ENCODE measurements around the gene EDAR.

EDAR gene

GRCh38 chr2:108906403-108907077, 82.5 kb downstream of the EDAR start:
- DNase-seq = no peak

DNA sequence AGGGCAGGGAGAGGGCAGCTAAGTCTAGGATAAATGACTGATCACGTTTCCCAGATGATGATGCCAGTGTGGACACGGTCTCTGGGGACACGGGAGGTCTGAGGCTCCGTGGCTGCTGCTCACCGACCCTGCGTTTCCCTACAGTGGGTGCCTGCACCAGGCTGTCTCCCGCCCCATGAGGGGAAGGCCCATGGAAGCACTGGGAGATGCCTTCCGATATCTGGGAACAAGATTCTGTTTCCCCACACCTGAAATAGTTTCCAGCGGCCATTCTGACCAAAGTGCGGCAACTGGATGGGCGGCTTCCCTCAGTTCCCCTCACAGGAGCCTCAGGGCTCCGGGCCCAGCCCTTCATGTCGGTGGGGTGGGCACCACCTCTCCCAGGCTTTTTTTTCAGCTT, 83.1 kb downstream of the EDAR start:
- no peak for DNase-seq

GRCh38 chr2:108905176-108905575, 83.8 kb downstream of the EDAR start:
- no peak for DNase-seq

GRCh38 chr2:108904680-108905079, 84.3 kb downstream of the EDAR start:
- no peak for DNase-seq

GRCh38 chr2:108898315-108899082, 90.5 kb downstream of the EDAR start:
- DNase-seq = no peak

DNA sequence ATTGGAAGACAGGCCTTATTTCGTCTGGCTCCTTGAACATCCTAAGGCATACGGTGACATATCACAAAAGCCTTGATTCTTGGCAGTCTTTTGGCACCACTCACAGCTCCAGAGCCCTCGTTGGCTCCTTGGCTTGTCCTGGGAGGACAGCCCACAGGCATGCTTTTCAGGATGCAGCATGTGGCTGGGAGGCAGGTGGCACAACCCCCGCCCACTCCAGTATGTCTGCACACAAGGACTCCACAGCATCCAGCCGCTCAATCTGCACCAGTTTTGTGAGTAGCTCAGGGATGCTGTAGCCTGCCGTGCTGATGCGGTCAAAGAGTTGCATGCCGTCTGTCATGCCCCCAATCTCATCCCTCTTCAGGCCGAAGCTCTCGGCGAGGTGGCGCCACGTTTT, 92.3 kb downstream of the EDAR start:
- no peak for DNase-seq

DNA sequence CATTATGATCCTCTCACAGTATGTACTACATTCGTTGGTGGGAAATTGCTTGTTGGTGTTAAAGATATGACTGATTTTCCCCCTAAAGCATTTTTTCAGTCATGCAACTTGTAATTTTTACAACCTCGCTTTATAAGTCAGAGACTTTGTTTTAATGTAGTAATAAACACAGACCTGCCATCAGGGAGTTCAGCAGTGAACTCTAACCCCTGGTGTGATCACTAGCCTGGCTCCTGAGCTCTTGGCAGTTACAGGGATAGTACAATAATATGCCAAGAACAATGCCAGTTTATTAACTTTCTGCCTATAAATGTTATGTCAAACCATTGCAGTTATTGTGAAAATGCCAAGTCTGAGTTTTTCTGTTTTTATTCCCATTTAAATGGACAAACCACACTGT, 93.8 kb downstream of the EDAR start:
- no peak for DNase-seq

- no peak for DNase-seq
Observed at GRCh38 chr2:108894766-108895165, 94.3 kb downstream of the EDAR start.

GRCh38 chr2:108893277-108893676, 95.7 kb downstream of the EDAR start:
- DNase-seq = no peak

- no peak for DNase-seq
Observed at GRCh38 chr2:108889907-108890306, 99.1 kb downstream of the EDAR start.

DNA sequence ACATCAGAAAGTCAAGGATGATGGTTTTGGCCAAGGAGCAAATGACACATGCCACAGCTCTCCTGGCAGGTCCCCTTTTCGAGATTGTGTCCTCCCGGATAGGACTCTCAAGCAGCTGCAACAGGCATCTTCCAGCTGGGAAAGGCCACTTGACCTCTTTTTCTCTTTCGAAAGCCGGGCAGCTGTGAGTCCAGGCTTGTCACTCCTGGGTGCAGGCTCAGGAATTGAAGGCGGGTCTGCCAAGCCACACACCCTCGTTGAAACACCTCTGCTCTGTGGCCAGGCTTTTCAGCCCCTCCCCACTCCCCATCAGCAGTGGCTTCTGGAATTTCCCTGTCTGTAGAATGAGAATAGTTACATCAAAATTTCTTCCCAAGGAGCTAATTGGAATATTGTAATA, 104.4 kb downstream of the EDAR start:
- no peak for DNase-seq

DNA sequence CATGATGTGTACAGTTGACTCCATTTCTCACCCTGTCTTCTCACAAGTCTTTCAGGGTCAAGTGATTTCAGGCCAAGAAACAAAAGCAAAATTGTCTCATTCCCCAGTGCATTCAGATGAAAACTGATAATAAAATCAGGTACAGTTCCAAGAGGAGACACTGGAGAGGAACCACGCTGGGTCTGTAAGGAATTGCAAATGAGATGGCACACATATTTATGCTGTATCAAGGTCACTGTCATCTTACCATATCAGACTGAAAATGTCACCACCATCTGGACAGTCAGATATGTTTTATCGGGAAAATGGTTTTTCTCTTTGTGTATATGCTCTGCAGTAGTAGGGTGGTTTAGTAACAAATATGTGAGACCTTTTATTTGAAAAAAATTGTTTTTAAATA, 110.7 kb downstream of the EDAR start:
- DNase-seq = no peak

DNA sequence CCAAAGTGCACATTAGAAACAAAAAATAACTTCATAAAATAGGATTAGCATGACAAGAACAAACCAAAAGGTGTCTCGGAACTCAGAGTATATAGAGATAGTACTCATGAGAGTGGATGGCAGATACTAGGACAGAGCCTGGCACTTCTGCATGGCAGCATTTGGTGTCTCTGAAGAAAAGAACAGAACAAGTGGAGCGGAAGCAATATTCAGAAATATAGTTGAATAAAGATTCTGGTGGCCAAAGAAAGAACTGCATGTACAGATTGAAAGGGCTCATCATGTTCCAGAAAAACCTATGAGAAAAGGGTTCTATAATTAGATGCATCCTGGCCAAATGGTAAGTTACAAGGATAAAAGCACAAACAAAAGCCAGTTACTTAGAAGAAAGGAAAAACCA, 111.5 kb downstream of the EDAR start:
- no peak for DNase-seq

GRCh38 chr2:108870069-108870644, 118.9 kb downstream of the EDAR start:
- DNase-seq = no peak

DNA sequence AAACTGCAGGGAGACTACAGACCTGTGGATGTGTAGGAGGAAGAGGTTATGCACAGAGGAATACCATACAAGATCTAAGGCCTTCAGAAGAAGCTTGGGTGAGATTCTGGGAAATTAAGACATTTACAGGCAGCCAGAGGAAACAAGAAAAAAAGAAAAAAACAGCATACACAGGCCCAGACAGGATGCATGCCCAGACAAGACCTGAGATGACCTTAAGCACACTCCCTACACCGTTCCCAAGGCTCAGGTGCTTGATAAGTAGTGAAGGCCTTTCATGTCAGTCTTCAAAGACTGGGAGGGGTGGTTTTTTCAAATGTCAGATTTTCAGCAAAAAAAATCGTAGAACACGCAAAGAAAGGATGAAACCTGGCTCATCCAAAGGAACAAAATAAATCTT, 119.5 kb downstream of the EDAR start:
- no peak for DNase-seq

DNA sequence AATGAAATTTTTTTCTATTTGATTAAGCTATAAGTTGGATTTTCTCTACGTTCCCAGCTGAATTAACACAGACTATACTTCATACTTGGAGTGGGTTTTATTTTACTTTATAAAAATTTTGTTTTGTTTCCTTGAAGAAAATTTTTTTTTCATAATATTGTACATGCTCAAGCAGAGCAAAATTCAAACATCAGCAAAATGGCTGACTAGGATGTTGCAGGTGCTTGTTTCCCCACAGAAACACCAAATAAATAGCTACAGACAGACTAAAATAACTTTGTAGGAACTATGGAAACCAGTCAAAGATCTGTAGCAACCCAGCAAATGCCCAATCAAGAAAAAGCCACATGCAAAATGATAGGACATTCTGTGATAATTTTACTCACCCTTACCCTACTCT, 120.1 kb downstream of the EDAR start:
- DNase-seq = no peak

GRCh38 chr2:108866041-108866440, 123.0 kb downstream of the EDAR start:
- no peak for DNase-seq

DNA sequence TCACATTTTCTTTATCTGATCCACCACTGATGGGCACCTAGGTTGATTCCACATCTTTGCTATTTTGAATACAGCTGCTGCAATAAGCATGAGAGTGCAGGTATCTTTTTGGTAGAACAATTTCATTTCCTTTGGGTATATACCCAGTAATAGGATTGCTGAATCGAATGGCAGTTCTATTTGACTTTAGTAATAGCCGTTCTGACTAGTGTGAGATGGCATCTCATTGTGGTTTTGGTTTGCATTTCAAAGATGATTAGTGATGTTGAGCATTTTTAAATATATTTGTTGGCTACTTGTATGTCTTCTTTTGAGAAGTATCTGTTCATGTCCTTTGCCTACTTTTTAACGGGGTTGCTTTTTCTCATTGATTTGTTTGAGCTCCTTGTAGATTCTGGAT, 130.1 kb downstream of the EDAR start:
- DNase-seq = peak; percentile 27

GRCh38 chr2:108855194-108855593, 133.8 kb downstream of the EDAR start:
- no peak for DNase-seq

DNA sequence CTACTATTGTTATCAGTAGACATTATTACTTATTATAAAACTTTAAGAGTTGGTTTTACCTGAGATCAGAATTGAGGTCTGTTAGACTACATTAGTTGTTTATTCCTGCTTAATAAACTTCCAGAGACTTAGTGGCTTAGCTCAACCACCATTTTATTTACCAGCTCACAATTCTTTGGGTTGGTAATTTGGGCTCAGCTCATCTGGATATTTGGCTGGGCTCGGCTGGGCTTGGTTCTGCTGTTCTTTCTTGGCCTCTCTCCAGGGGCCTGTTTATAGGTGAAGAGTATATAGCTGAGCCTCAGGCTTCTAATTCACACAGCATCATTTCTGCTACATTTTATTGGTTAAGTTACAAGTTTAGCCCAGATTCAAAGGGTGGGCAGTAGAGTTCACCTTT, 134.5 kb downstream of the EDAR start:
- DNase-seq = no peak

DNA sequence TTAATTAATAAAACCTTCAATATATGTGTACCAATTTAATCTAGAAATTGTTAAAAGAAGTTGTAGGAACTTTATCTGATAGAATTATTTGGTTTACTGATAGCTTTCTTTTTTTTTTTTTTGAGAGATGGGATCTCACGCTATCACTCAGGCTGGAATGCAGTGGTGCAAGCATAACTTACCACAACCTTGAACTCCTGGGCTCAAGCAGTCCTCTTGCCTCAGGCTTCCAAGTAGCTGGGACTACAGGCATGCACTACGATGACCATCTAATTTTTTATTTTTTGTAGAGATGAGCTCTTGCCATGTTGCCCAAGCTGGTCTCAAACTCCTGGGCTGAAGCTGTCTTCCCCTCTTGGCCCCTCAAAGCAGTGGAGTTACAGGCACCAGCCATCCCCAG, 135.6 kb downstream of the EDAR start:
- no peak for DNase-seq

DNA sequence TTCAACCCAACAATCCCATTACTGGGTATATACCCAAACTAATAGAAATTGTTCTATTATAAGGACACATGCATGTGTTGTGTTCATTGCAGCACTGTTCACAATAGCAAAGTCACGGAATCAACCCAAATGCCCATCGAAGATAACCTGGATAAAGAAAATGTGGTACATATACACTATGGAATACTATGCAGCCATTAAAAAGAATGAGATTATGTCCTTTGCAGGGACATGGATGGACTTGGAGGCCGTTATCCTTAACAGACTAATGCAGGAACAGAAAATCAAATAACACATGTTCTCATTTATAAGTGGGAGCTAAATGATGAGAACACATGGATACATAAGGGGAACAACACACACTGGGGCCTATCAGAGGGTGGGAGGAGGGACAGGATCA, 136.6 kb downstream of the EDAR start:
- DNase-seq = no peak

GRCh38 chr2:108847000-108847399, 142.0 kb downstream of the EDAR start:
- DNase-seq = no peak

DNA sequence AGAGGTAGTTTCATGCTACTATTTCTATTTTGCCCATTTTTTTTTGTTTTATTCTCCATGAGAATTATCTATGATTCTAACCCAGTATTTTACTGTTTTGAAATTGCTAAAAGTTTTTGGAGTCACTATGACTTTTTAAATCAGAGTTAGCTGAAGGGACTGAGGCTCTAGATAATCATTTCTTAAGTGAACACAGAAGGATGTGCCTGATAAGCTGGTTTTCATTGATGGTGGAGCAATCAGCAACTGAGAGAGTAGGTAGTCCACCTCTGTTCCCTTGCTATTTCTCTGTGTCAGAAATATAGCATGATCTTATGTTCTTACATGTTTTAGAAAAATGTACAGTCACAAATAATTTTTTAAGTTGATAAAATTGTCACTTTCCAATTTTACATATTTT, 143.1 kb downstream of the EDAR start:
- DNase-seq = no peak

All from fibroblast of skin of right quadriceps (primary cell).